Testis (tissue), 3 donors: ENCODE data around the gene PNPLA5. TPM values are rescaled to one million over a fixed set of nuclear protein-coding genes. Genes with fewer than 3 reads are reported as not detected.

ENCODE experiments used
- DNase-seq: peaks from one replicate; pipeline ENCODE4 v3.0.0-alpha.2; 2019
- H3K27ac ChIP-seq, 2 donors: fragments of 200-600 bp; sonication (generic); one replicate each; pipeline ENCODE4 v1.5.1; 2019
- H3K27me3 ChIP-seq: fragments of 200-600 bp; sonication (generic); one replicate; pipeline ENCODE4 v1.5.1; 2019
- H3K36me3 ChIP-seq: fragments of 200-600 bp; sonication (generic); one replicate; pipeline ENCODE4 v1.5.1; 2017; ENCODE audit warnings: low read depth; ENCODE audit errors: missing control alignments
- H3K4me1 ChIP-seq: fragments of 200-600 bp; sonication (generic); one replicate; pipeline ENCODE4 v1.5.1; 2019
- H3K4me3 ChIP-seq, 2 donors: fragments of 200-600 bp; sonication (generic); one replicate each; pipeline ENCODE4 v1.5.1; 2017 to 2019
- H3K9me3 ChIP-seq: fragments of 200-600 bp; sonication (generic); one replicate; pipeline ENCODE4 v1.5.1; 2017
- POLR2A ChIP-seq: fragments of 450-650 bp; IDR thresholded peaks from one replicate; pipeline ENCODE4 v1.6.1; 2017; ENCODE audit warnings: antibody characterized with exemption, mild to moderate bottlenecking, moderate library complexity
- WGBS, 2 donors: methylation state at CpG; one replicate each; pipeline ENCODE4 v1.1.5; 2018; 5-methylcytosine and 5-hydroxymethylcytosine counted together
- intact Hi-C: fragments of 100-400 bp; cut with DNase I; formaldehyde crosslinking; loops from one replicate; pipeline ENCODE4 v1.15.1; 2023; ENCODE audit warnings: low total_unique reads
- polyA plus RNA-seq: library from polyadenylated mRNA; stranded (reverse); fragments of 350-450 nt; fragmentation: Illumina TruSeq; extraction: RNeasy Lipid Tissue Mini Kit (QIAGEN cat#74804); gene quantifications from one replicate; pipeline ENCODE4 v1.2.3, GENCODE V29; 2014; ENCODE audit warnings: low read depth, low replicate concordance; ENCODE audit not compliant: insufficient read depth
- total RNA-seq, 2 donors: library from RNA; depleted of rRNA; stranded (reverse); fragments of >200 nt; gene quantifications; one replicate each; pipeline ENCODE4 v1.2.3, GENCODE V29; 2016
- TF ChIP-seq, protein P1 (sequence below), 3 experiments: fragments of 450-650 bp in 2 of 3; fragments of 200-600 bp in 1 of 3; sonication (generic) in 1 of 3; IDR thresholded peaks; one replicate each; pipeline ENCODE4 v1.5.1; 2016 to 2019; ENCODE audit warnings: antibody characterized with exemption in 3 of 3, mild to moderate bottlenecking in 2 of 3, moderate library complexity in 1 of 3

The PNPLA5 gene
- total and polyA plus RNA-seq, 3 donors from 2014 or later = not detected

DNA sequence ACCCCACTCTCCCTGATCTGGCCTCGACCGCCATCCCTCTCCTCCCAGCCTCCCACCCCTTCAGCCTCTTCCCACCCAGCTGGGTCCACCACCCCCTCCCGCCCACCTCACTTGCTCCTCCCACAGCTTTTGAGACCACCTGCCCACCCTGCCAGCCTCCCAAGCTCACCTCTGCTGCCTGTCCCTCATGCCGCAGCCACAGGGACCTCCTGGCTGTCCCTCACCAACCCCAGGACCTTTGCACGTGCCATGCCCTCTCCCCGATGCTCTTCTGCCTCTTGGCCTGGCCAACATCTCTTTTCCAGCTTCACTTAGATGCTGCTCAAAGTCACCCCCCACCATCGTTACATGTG is 6.5 kb downstream of the PNPLA5 start:
- intact Hi-C loops = no loop called here
- no peaks in the 10 kb centered on the region for H3K27me3 ChIP-seq
- H3K4me3 ChIP-seq = no peak overlapping the region
- no peak overlapping the region for H3K27ac ChIP-seq
- TF ChIP-seq, protein P1, sequence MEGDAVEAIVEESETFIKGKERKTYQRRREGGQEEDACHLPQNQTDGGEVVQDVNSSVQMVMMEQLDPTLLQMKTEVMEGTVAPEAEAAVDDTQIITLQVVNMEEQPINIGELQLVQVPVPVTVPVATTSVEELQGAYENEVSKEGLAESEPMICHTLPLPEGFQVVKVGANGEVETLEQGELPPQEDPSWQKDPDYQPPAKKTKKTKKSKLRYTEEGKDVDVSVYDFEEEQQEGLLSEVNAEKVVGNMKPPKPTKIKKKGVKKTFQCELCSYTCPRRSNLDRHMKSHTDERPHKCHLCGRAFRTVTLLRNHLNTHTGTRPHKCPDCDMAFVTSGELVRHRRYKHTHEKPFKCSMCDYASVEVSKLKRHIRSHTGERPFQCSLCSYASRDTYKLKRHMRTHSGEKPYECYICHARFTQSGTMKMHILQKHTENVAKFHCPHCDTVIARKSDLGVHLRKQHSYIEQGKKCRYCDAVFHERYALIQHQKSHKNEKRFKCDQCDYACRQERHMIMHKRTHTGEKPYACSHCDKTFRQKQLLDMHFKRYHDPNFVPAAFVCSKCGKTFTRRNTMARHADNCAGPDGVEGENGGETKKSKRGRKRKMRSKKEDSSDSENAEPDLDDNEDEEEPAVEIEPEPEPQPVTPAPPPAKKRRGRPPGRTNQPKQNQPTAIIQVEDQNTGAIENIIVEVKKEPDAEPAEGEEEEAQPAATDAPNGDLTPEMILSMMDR (IDR thresholded peaks at IDR 0.05) = no peak
- no peak for TF ChIP-seq POLR2A
- DNase-seq = no peak
- H3K9me3 ChIP-seq = no peaks in the 10 kb centered on the region
- 74 to 77% methylated on average over 7 of the region's 7 CpGs for WGBS, 2 donors
- H3K36me3 ChIP-seq = no peaks in the 10 kb centered on the region
- no peaks in the 10 kb centered on the region for H3K4me1 ChIP-seq

DNA sequence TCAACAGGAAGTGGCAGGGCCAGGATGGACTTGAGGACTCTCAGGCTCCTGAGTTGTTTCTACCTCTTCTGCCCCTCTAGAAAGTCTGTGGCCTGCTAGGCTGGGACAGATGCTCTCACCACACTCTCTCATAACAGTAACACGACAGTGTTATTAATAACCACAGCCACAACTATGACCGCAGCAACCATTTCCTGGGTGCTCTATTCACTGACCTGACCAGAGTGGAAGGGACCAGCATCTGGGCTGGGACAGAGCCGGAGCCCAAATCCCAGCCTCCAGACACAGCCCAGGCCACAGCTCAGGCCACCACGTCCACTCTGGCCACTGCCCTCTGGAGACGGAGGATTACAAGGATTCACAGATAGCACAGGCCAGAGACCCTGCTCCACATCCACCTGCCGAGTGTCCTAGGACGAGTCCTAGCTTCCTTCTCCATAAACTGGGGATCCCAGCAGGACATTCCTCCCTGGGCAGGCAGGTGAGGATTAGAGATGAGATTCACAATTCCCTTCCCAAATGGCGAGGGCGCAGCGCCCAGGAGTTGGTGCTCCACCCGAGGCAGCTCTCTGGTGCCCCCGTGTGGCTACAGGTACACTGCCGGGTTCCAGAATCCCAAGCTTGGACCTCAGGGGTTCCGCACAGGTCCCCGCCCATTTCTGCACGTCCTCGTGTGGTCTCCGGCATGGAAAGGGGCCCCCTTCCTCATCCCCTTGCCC is 7.1 kb downstream of the PNPLA5 start:
- no peak for TF ChIP-seq POLR2A
- TF ChIP-seq, protein P1 (IDR thresholded peaks at IDR 0.05) = peak; percentile 17 to 71 (median 54)
- DNase-seq = peak; percentile 69
- intact Hi-C loops = no loop called here
- Histone ChIP-seq H3K9me3 (no peaks in the 10 kb centered on the region), H3K4me1 (no peaks in the 10 kb centered on the region), H3K36me3 (no peaks in the 10 kb centered on the region), H3K27me3 (no peaks in the 10 kb centered on the region), H3K27ac (no peak overlapping the region), H3K4me3 (no peak overlapping the region)
- WGBS, 2 donors = 25 to 33% methylated on average over 7 to 18 of the region's 18 CpGs

DNA sequence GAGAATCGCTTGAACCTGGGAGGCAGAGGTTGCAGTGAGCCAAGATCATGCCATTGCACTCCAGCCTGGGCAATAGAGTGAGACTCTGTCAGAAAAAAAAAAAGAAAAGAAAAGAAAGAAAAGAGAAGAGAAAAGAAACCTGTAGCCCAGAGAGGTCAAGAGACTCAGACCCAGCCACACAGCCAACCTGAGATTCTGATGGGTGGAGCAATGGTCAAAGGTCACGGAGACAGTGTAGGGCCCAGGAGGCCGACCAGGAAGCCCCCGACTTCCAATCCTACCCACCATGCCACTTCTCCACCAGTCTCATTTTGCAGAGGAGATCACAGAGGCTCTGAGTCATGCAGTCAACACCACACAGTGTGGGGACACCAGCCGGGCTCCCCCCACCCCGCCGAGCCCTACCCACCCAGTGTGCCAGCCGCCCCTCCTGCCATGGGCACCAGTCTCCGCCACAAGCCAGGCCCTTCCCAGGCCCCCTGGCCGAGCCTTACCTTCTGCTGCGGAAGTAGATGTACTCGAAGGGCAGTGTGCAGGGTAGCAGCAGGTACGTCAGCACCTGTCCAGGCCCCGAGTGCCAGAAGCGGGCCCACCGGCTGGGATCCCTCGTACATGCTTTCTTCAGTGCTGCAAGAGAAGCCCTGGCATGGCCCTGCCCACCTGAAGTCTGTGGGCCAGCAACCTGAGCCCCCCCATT is 7.9 kb downstream of the PNPLA5 start:
- intact Hi-C loops = no loop called here
- Histone ChIP-seq H3K27me3 (no peaks in the 10 kb centered on the region), H3K36me3 (no peaks in the 10 kb centered on the region), H3K27ac (no peak overlapping the region), H3K9me3 (no peaks in the 10 kb centered on the region), H3K4me3 (no peak overlapping the region), H3K4me1 (no peaks in the 10 kb centered on the region)
- TF ChIP-seq, protein P1 (IDR thresholded peaks at IDR 0.05) = no peak
- no peak for TF ChIP-seq POLR2A
- no peak for DNase-seq
- 92 to 94% methylated on average over 11 to 17 of the region's 17 CpGs for WGBS, 2 donors

DNA sequence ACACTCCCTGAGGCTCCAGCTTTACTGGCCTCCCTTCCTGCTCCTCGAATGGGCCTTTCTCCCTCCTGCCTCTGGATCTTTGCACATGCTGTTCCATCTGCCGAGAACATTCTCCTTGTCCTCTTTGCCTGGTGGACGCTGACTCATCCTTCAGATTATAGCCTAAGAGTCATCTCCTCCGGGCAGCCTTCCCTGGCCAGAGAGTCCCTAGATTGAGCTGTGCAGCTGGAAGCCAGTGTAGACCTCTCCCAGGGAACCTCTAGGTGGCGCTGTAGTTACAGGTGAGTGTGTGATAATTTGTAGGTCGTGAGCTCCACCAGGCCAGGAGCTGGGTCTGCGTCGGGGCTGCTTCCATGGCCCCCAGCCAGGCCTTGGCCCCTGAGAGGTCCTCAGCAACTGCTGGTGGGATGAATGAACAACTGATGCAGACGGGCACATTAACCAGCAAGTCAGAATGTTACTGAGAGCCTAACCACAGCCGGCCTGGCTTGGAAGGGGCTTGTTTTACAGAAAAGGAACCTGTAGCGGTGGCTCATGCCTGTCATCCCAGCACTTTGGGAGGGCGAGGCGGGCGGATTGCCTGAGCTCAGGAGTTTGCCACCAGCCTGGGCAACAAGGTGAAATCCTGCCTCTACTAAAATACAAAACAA is 8.7 kb downstream of the PNPLA5 start:
- Histone ChIP-seq H3K9me3 (no peaks in the 10 kb centered on the region), H3K4me3 (no peak overlapping the region), H3K4me1 (no peaks in the 10 kb centered on the region), H3K27ac (no peak overlapping the region), H3K27me3 (no peaks in the 10 kb centered on the region), H3K36me3 (no peaks in the 10 kb centered on the region)
- TF ChIP-seq POLR2A = no peak
- TF ChIP-seq, protein P1 (IDR thresholded peaks at IDR 0.05) = peak; percentile 24 to 56 (median 47)
- WGBS, 2 donors = 52 to 66% methylated on average over 8 to 13 of the region's 14 CpGs
- intact Hi-C loops = no loop called here
- DNase-seq = peak; percentile 78
